DND-41 (cell line): Measurements from ENCODE around the gene RAD51C.

Source experiments
- ATAC-seq: fragments of 200-7000 bp; cut with Tn5 transposase; 3 replicates; pipeline ENCODE4 v1.9.1; 2021; ENCODE audit warnings: low read depth; ENCODE audit not compliant: insufficient read depth
- DNase-seq: peaks from one replicate; pipeline ENCODE4 v3.0.0-alpha.2; 2020
- H2AFZ ChIP-seq: 2 replicates; pipeline ENCODE4 v1.6.0; 2012; ENCODE audit warnings: low read depth, low read length
- H3K27ac ChIP-seq: 2 replicates; pipeline ENCODE4 v1.5.1; 2012; ENCODE audit warnings: low read length, inconsistent platforms
- H3K27me3 ChIP-seq: fragments of 200-600 bp; sonication (generic); 2 replicates; pipeline ENCODE4 v1.6.0; 2012; ENCODE audit warnings: low read length, mild to moderate bottlenecking, inconsistent platforms; ENCODE audit not compliant: insufficient read depth, poor library complexity
- H3K36me3 ChIP-seq: 2 replicates; pipeline ENCODE4 v1.5.1; 2012; ENCODE audit warnings: low read length, inconsistent platforms; ENCODE audit not compliant: insufficient read depth
- H3K4me1 ChIP-seq: 2 replicates; pipeline ENCODE4 v1.5.1; 2012; ENCODE audit warnings: mild to moderate bottlenecking, low read length; ENCODE audit not compliant: insufficient read depth
- H3K4me2 ChIP-seq: 2 replicates; pipeline ENCODE4 v1.6.0; 2012; ENCODE audit warnings: mild to moderate bottlenecking, moderate library complexity, low read length, inconsistent platforms; ENCODE audit not compliant: insufficient read depth
- H3K4me3 ChIP-seq, 2 experiments: fragments of 200-600 bp in 1 of 2; shearing (Covaris generic) in 1 of 2; 2 replicates each; pipeline ENCODE4 v1.5.1; 2012 to 2016; ENCODE audit warnings: inconsistent platforms in 2 of 2, low read length in 2 of 2, mild to moderate bottlenecking in 2 of 2, low read depth in 1 of 2, moderate library complexity in 1 of 2
- H3K79me2 ChIP-seq: 2 replicates; pipeline ENCODE4 v1.6.0; 2012; ENCODE audit warnings: low read length, inconsistent platforms; ENCODE audit not compliant: insufficient read depth
- H3K9ac ChIP-seq: 2 replicates; pipeline ENCODE4 v1.6.0; 2012; ENCODE audit warnings: low read depth, mild to moderate bottlenecking, inconsistent platforms, low read length, moderate library complexity
- H3K9me3 ChIP-seq: 2 replicates; pipeline ENCODE4 v1.5.1; 2012; ENCODE audit warnings: low read length, moderate library complexity, mild to moderate bottlenecking, inconsistent platforms; ENCODE audit not compliant: insufficient read depth, severe bottlenecking
- H4K20me1 ChIP-seq: 2 replicates; pipeline ENCODE4 v1.6.0; 2012; ENCODE audit warnings: low read length; ENCODE audit not compliant: insufficient read depth
- EZH2 ChIP-seq: IDR thresholded peaks from 3 replicates; pipeline ENCODE4 v1.6.1; 2012; ENCODE audit warnings: borderline replicate concordance, low read depth, mild to moderate bottlenecking, moderate library complexity, low read length, inconsistent platforms; ENCODE audit not compliant: severe bottlenecking
- TF ChIP-seq, protein P1 (sequence below): IDR thresholded peaks from 2 replicates; pipeline ENCODE4 v1.5.1; 2012; ENCODE audit warnings: borderline replicate concordance, low read length, moderate library complexity, mild to moderate bottlenecking; ENCODE audit not compliant: poor library complexity, severe bottlenecking; ENCODE audit errors: extremely low read depth

The RAD51C gene

DNA sequence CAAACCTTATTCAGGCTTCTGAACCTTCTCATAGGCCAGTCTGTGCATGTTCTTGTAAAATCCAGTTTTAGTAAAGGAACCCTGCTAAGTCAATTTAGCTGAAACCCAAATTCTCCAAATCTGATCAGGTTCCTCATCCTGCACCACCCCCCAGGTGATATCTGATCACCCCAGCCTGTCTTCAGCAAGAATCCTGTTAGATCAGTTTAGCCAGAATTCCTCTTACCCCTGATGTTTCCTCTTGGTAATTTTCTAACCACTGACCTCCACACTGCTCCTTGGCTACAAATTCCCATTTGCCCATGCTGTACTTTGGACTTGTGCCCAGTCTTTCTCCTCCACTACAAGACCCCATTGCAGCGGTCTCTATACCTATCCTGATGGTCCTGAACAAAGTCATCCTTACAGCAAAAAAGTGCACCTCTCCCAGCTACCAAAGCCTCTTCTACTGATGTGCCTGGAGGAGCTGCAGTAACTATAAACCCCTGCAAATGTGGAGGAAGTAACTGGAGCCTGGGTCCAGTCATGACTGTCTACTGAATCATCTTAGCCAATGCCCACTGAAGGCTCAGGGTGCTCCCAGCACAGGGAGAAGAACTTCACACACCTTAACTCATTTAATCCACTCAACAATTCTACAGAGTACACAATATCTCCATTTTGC, 24.3 kb upstream of the RAD51C start:
- H2AFZ ChIP-seq, result no peak overlapping the region
- no peak for ATAC-seq
- H3K4me3 ChIP-seq, result no peak overlapping the region
- no peaks in the 10 kb centered on the region for H3K4me1 ChIP-seq
- no peaks in the 10 kb centered on the region for H3K79me2 ChIP-seq
- no peak for DNase-seq
- H3K4me2 ChIP-seq, result no peak overlapping the region
- no peaks in the 10 kb centered on the region for H3K9me3 ChIP-seq
- H3K27me3 ChIP-seq, result no peaks in the 10 kb centered on the region
- no peaks in the 10 kb centered on the region for H4K20me1 ChIP-seq
- no peak overlapping the region for H3K27ac ChIP-seq
- no peaks in the 10 kb centered on the region for H3K36me3 ChIP-seq
- H3K9ac ChIP-seq, result no peak overlapping the region
- TF ChIP-seq, protein P1, sequence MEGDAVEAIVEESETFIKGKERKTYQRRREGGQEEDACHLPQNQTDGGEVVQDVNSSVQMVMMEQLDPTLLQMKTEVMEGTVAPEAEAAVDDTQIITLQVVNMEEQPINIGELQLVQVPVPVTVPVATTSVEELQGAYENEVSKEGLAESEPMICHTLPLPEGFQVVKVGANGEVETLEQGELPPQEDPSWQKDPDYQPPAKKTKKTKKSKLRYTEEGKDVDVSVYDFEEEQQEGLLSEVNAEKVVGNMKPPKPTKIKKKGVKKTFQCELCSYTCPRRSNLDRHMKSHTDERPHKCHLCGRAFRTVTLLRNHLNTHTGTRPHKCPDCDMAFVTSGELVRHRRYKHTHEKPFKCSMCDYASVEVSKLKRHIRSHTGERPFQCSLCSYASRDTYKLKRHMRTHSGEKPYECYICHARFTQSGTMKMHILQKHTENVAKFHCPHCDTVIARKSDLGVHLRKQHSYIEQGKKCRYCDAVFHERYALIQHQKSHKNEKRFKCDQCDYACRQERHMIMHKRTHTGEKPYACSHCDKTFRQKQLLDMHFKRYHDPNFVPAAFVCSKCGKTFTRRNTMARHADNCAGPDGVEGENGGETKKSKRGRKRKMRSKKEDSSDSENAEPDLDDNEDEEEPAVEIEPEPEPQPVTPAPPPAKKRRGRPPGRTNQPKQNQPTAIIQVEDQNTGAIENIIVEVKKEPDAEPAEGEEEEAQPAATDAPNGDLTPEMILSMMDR, result no peak
- TF ChIP-seq EZH2, result no peak

DNA sequence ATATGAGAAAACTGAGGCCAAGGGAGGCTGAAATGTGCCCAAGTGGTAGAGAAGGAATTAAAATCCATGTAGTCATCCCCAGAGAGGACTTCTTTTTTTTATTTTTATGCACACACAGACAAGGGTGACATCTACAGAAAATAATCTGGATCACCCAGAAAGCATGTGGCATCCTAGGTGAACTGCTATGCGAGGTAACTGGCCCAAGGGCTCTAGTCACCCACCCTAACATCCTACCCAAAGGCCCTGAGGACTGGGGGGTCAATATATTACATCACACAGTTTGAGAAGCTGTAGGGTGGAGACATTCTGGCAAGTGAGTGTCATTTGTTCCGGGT, 23.8 kb upstream of the RAD51C start:
- H3K4me2 ChIP-seq, result no peak overlapping the region
- H2AFZ ChIP-seq, result no peak overlapping the region
- H3K4me3 ChIP-seq, result no peak overlapping the region
- no peaks in the 10 kb centered on the region for H3K27me3 ChIP-seq
- TF ChIP-seq, protein P1, result no peak
- TF ChIP-seq EZH2, result no peak
- no peaks in the 10 kb centered on the region for H3K36me3 ChIP-seq
- no peaks in the 10 kb centered on the region for H4K20me1 ChIP-seq
- ATAC-seq, result no peak
- H3K9me3 ChIP-seq, result no peaks in the 10 kb centered on the region
- no peaks in the 10 kb centered on the region for H3K79me2 ChIP-seq
- no peak for DNase-seq
- no peaks in the 10 kb centered on the region for H3K4me1 ChIP-seq
- H3K27ac ChIP-seq, result no peak overlapping the region
- H3K9ac ChIP-seq, result no peak overlapping the region

DNA sequence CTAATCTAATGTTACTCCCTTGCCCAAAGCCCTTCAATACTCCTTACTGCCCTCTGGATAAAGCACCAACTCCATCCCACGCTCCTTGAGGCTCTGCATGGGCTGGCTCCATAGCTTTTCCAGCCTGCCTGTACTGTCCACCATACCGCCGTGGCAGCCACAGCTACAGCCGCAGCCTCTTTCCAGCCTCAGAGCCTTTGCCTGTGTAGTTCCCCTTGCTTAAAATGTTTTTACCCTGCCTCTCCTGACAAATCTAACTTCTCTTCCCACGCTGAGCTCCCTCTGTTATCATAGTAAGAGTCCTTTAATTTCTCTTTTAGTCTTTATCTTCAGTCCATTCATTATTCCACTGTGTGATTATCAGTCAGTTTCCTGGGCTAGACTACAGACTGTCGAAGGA, 22.5 kb upstream of the RAD51C start:
- TF ChIP-seq EZH2, result no peak
- TF ChIP-seq, protein P1, result no peak
- no peak for ATAC-seq
- Histone ChIP-seq H3K9ac (no peak overlapping the region), H3K4me1 (no peaks in the 10 kb centered on the region), H3K36me3 (no peaks in the 10 kb centered on the region), H3K4me2 (no peak overlapping the region), H2AFZ (no peak overlapping the region), H3K4me3 (no peak overlapping the region), H3K79me2 (no peaks in the 10 kb centered on the region), H3K27ac (no peak overlapping the region), H3K9me3 (no peaks in the 10 kb centered on the region), H4K20me1 (no peaks in the 10 kb centered on the region), H3K27me3 (no peaks in the 10 kb centered on the region)
- DNase-seq, result no peak
